KMS-11 (cell line): ENCODE results near the gene KATNAL1.

Experiments
- H2AFZ ChIP-seq: fragments of 200-600 bp; sonication (generic); 2 replicates; pipeline ENCODE4 v1.6.1; 2016; ENCODE audit warnings: antibody characterized with exemption, mixed run types, low read depth
- H3K27ac ChIP-seq: fragments of 200-600 bp; sonication (generic); 2 replicates; pipeline ENCODE4 v1.6.1; 2016; ENCODE audit warnings: mild to moderate bottlenecking, mixed run types
- H3K27me3 ChIP-seq: fragments of 200-600 bp; sonication (generic); 2 replicates; pipeline ENCODE4 v1.6.1; 2017; ENCODE audit warnings: mild to moderate bottlenecking, low read depth, mixed run types, moderate library complexity; ENCODE audit not compliant: insufficient read depth
- H3K36me3 ChIP-seq: fragments of 200-600 bp; sonication (generic); 2 replicates; pipeline ENCODE4 v1.6.1; 2017; ENCODE audit warnings: mild to moderate bottlenecking, mixed run types; ENCODE audit not compliant: insufficient read depth
- H3K4me1 ChIP-seq: fragments of 200-600 bp; sonication (generic); 2 replicates; pipeline ENCODE4 v1.6.1; 2016; ENCODE audit warnings: mild to moderate bottlenecking, low read depth, mixed run types; ENCODE audit not compliant: poor library complexity, severe bottlenecking
- H3K4me2 ChIP-seq: fragments of 200-600 bp; sonication (generic); 2 replicates; pipeline ENCODE4 v1.7.0; 2016; ENCODE audit warnings: mild to moderate bottlenecking, mixed run types
- H3K4me3 ChIP-seq: fragments of 200-600 bp; sonication (generic); IDR thresholded peaks from 2 replicates; pipeline ENCODE4 v1.6.1; 2017; ENCODE audit warnings: low read depth, low read length, mixed read lengths; ENCODE audit not compliant: insufficient read depth
- H3K79me2 ChIP-seq: fragments of 200-600 bp; sonication (generic); 2 replicates; pipeline ENCODE4 v1.6.1; 2016; ENCODE audit warnings: low read depth, mixed run types; ENCODE audit not compliant: insufficient read depth
- H3K9ac ChIP-seq: fragments of 200-600 bp; sonication (generic); 2 replicates; pipeline ENCODE4 v1.6.1; 2016; ENCODE audit warnings: mild to moderate bottlenecking, mixed run types
- H4K20me1 ChIP-seq: fragments of 200-600 bp; sonication (generic); 2 replicates; pipeline ENCODE4 v1.6.1; 2016; ENCODE audit warnings: mild to moderate bottlenecking, mixed run types; ENCODE audit not compliant: insufficient read depth
- CTCF ChIP-seq: fragments of 200-600 bp; sonication (generic); conservative IDR thresholded peaks from 2 replicates; pipeline ENCODE4 v1.6.1; 2017; ENCODE audit warnings: low read depth, mild to moderate bottlenecking, antibody characterized with exemption, low read length, moderate library complexity, mixed read lengths

The KATNAL1 gene

DNA sequence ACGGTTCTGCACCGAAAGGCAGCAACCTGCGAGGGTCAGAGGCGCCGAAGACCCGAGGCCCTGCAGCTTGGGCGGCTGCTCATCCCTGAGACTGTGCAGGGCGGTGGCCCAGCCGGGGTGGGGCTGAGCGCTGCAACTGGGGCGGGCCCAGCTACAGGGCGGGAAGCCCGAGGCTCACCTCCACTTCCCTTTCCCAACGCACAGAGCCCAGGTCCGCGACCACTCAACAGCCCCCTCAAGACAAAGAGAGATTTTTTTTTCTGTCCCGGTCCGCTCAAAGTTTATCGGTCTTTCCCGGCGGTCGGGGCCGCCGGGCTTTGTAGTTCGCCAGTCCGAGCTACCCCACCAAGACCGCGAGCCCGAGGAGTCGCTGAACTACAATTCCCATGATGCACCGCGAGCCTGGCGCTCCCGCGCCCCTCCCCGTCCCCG lies 573 bp downstream of the KATNAL1 start:
- H3K79me2 ChIP-seq: peaks cover 12% of the 10 kb centered on the region; the same call in 1 of the 2 replicates
- peak overlapping the region; percentile 82; the same call in 1 of the 2 replicates for H3K9ac ChIP-seq
- H2AFZ ChIP-seq: peak overlapping the region; percentile 75
- no peaks in the 10 kb centered on the region for H3K27me3 ChIP-seq
- H3K27ac ChIP-seq: peak overlapping the region; percentile 59
- H3K36me3 ChIP-seq: no peaks in the 10 kb centered on the region
- H3K4me3 ChIP-seq: no peak overlapping the region
- H4K20me1 ChIP-seq: no peaks in the 10 kb centered on the region
- peaks cover 21% of the 10 kb centered on the region for H3K4me1 ChIP-seq
- peak overlapping the region; percentile 74; the same call in 1 of the 2 replicates for H3K4me2 ChIP-seq
- TF ChIP-seq CTCF: no peak

DNA sequence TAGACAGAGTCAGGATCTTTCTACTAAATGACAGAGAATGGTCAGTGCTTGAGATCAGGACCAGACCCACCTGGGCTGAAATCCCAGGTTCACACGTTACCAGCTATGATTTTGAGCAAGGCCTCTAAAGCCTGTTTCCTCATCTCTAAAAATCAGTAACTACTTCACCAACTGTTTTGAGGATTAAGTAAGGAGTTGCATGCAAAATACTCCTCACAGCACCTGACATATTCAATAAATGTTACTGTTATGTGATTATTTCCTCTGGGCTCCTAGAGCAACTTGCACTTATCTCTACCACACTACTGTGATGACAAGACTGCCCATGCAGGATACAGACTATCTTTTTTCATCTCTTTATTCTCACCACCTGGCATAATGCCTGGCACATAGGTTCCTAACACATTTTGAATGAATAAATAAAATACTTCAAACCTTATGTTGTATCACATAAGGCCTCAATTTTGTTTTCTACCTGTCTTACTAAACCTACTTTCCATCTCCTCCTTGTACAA lies 1.8 kb downstream of the KATNAL1 start:
- H3K27ac ChIP-seq: no peak overlapping the region
- H3K36me3 ChIP-seq: no peaks in the 10 kb centered on the region
- no peak overlapping the region for H3K4me3 ChIP-seq
- peaks cover 12% of the 10 kb centered on the region for H3K79me2 ChIP-seq
- TF ChIP-seq CTCF: no peak
- no peaks in the 10 kb centered on the region for H4K20me1 ChIP-seq
- peak overlapping the region; percentile 74 for H3K4me2 ChIP-seq
- no peaks in the 10 kb centered on the region for H3K27me3 ChIP-seq
- H3K4me1 ChIP-seq: peaks cover 21% of the 10 kb centered on the region
- H2AFZ ChIP-seq: no peak overlapping the region
- no peak overlapping the region for H3K9ac ChIP-seq

DNA sequence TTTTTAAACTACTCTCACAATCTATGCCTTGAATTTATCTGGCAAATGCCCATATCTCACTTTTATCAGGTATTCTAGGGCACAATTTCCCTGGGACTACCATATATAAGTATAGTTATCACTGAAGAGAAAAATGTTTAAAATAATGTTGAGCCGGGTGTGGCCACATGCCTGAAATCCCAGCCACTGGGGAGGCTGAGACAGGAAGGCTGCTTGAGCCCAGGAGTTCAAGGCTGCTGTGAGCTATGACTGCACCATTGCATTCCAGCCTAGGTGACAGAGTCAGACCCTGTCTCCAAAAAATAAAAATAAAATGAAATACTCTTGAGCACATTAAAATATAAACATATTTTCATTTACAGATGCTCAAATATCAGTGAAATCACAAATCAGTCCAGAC lies 4.1 kb downstream of the KATNAL1 start:
- H4K20me1 ChIP-seq: no peaks in the 10 kb centered on the region

GRCh38 chr13:30301827-30302226 lies 5.5 kb downstream of the KATNAL1 start:
- Histone ChIP-seq H3K4me1 (peaks cover 10% of the 10 kb centered on the region), H3K36me3 (no peaks in the 10 kb centered on the region), H3K79me2 (peaks cover 16% of the 10 kb centered on the region), H3K27me3 (no peaks in the 10 kb centered on the region), H3K27ac (no peak overlapping the region), H2AFZ (no peak overlapping the region), H4K20me1 (no peaks in the 10 kb centered on the region), H3K4me2 (no peak overlapping the region), H3K9ac (no peak overlapping the region), H3K4me3 (no peak overlapping the region)
- no peak for TF ChIP-seq CTCF

More for the DNA sequence above, 4.1 kb downstream of the KATNAL1 start:
- H3K9ac ChIP-seq: no peak overlapping the region
- no peaks in the 10 kb centered on the region for H3K36me3 ChIP-seq
- no peak overlapping the region for H2AFZ ChIP-seq
- no peak overlapping the region for H3K27ac ChIP-seq
- H3K27me3 ChIP-seq: no peaks in the 10 kb centered on the region
- peaks cover 16% of the 10 kb centered on the region for H3K79me2 ChIP-seq
- H3K4me3 ChIP-seq: no peak overlapping the region
- H3K4me1 ChIP-seq: peaks cover 15% of the 10 kb centered on the region
- TF ChIP-seq CTCF: no peak
- no peak overlapping the region for H3K4me2 ChIP-seq
